HCT116 (cell line): ENCODE data around the gene COL4A3. TPM values are rescaled to one million over a fixed set of nuclear protein-coding genes. Genes with fewer than 3 reads are reported as not detected.

Experiments
- ATAC-seq: fragments of 200-7000 bp; cut with Tn5 transposase; 2 replicates; pipeline ENCODE4 v1.9.1; 2020; ENCODE audit warnings: mild to moderate bottlenecking, moderate library complexity
- BruUV-seq: library from RNA; stranded (reverse); fragments of 400-500 nt; replicated peaks from 2 replicates; lab custom pipeline; 2021; lab: Mats Ljungman, UMichigan
- CTCF ChIA-PET: fragments of 300-600 bp; sonication (Branson Sonifier 250); formaldehyde crosslinking; loops from one replicate; lab custom pipeline; 2021; ENCODE audit warnings: antibody characterized with exemption; lab: Charles Lee
- POLR2A ChIA-PET: fragments of 300-600, 350-600 bp; sonication (Branson Sonifier 250); formaldehyde crosslinking; loops from one replicate; lab custom pipeline; 2021; ENCODE audit warnings: antibody characterized with exemption; lab: Charles Lee
- RAD21 ChIA-PET, 2 experiments: fragments of 300-600 bp; sonication (Branson Sonifier 250); formaldehyde crosslinking; loops; one replicate each; lab custom pipeline; 2023; ENCODE audit warnings: low total read pairs in 2 of 2; ENCODE audit not compliant: uncharacterized antibody in 2 of 2, unreplicated experiment in 2 of 2, low non-redundant PET in 1 of 2; lab: Charles Lee
- DNase-seq: peaks from one replicate; pipeline ENCODE4 v3.0.0-alpha.2; 2010; ENCODE audit warnings: low read depth, low spot score
- H2AFZ ChIP-seq: fragments of 200-600 bp; shearing (Covaris generic), sonication (generic); 2 replicates; pipeline ENCODE4 v1.6.1; 2017; ENCODE audit warnings: low read depth, mixed run types, mixed read lengths, antibody characterized with exemption, low read length; ENCODE audit not compliant: poor library complexity, severe bottlenecking
- H3K27ac ChIP-seq: 2 replicates; pipeline ENCODE4 v1.5.1; 2012; ENCODE audit warnings: low read depth, low read length
- H3K27me3 ChIP-seq: fragments of 200-600 bp; sonication (generic); 2 replicates; pipeline ENCODE4 v1.6.1; 2016; ENCODE audit warnings: mixed run types, low read length, mixed read lengths; ENCODE audit not compliant: insufficient read depth
- H3K36me3 ChIP-seq, 2 experiments: fragments of 200-500 bp in 1 of 2; fragments of 200-600 bp in 1 of 2; sonication (Bioruptor generic) in 1 of 2; sonication (generic) in 1 of 2; 2 replicates each; pipeline versions ENCODE4 v1.5.1 to v1.6.1; 2014 to 2016; ENCODE audit warnings: low read length in 2 of 2, inconsistent platforms in 1 of 2, mixed read lengths in 1 of 2, mixed run types in 1 of 2; ENCODE audit not compliant: insufficient read depth in 2 of 2, control insufficient read depth in 1 of 2
- H3K4me1 ChIP-seq, 2 experiments: fragments of 200-600 bp in 1 of 2; sonication (generic) in 1 of 2; 2 replicates each; pipeline versions ENCODE4 v1.5.1 to v1.6.1; 2012 to 2017; ENCODE audit warnings: low read length in 2 of 2, inconsistent platforms in 1 of 2, mild to moderate bottlenecking in 1 of 2, mixed read lengths in 1 of 2, mixed run types in 1 of 2, moderate library complexity in 1 of 2; ENCODE audit not compliant: insufficient read depth in 2 of 2, control insufficient read depth in 1 of 2
- H3K4me2 ChIP-seq: fragments of 200-600 bp; sonication (generic); 2 replicates; pipeline ENCODE4 v1.6.1; 2017; ENCODE audit warnings: mixed run types, low read length, mixed read lengths
- H3K4me3 ChIP-seq, 2 experiments: fragments of 200-600 bp in 1 of 2; sonication (generic) in 1 of 2; replicated peaks in 1 of 2; 2 replicates each; pipeline ENCODE4 v1.5.1; 2011 to 2016; ENCODE audit warnings: low read length in 2 of 2, control low read depth in 1 of 2, low read depth in 1 of 2, mild to moderate bottlenecking in 1 of 2, mixed read lengths in 1 of 2, mixed run types in 1 of 2
- H3K79me2 ChIP-seq: fragments of 200-600 bp; sonication (generic); 2 replicates; pipeline ENCODE4 v1.6.1; 2017; ENCODE audit warnings: mild to moderate bottlenecking, mixed run types, low read length, moderate library complexity, mixed read lengths; ENCODE audit not compliant: insufficient read depth
- H3K9ac ChIP-seq: fragments of 200-600 bp; sonication (generic); 2 replicates; pipeline ENCODE4 v1.6.1; 2016; ENCODE audit warnings: low read length, mixed read lengths
- H3K9me2 ChIP-seq: fragments of 200-600 bp; sonication (generic), shearing (Covaris generic); 2 replicates; pipeline ENCODE4 v1.6.1; 2017; ENCODE audit warnings: mixed run types, mild to moderate bottlenecking, moderate library complexity; ENCODE audit not compliant: insufficient read depth
- H3K9me3 ChIP-seq, 2 experiments: fragments of 200-500 bp in 1 of 2; fragments of 200-600 bp in 1 of 2; sonication (Bioruptor generic) in 1 of 2; sonication (generic) in 1 of 2; 2 replicates each; pipeline ENCODE4 v1.6.1; 2014 to 2017; ENCODE audit warnings: low read length in 2 of 2, mixed read lengths in 2 of 2, inconsistent platforms in 1 of 2, low read depth in 1 of 2, mild to moderate bottlenecking in 1 of 2, mixed run types in 1 of 2, moderate library complexity in 1 of 2; ENCODE audit not compliant: control insufficient read depth in 1 of 2, insufficient read depth in 1 of 2
- H4K20me1 ChIP-seq: fragments of 200-600 bp; sonication (generic), shearing (Covaris generic); 2 replicates; pipeline ENCODE4 v1.6.1; 2017; ENCODE audit warnings: mixed run types, mild to moderate bottlenecking, moderate library complexity; ENCODE audit not compliant: insufficient read depth
- CEBPB ChIP-seq: IDR thresholded peaks from 2 replicates; pipeline ENCODE4 v1.6.1; 2012; ENCODE audit warnings: low read depth
- JUND ChIP-seq: IDR thresholded peaks from 2 replicates; pipeline ENCODE4 v1.6.1; 2012
- POLR2A ChIP-seq: IDR thresholded peaks from 2 replicates; pipeline ENCODE4 v1.7.0; 2011; ENCODE audit warnings: borderline replicate concordance; ENCODE audit not compliant: insufficient read depth, insufficient read length; ENCODE audit errors: extremely low read depth
- REST ChIP-seq: IDR thresholded peaks from 2 replicates; pipeline ENCODE4 v1.6.1; 2012; ENCODE audit warnings: low read depth
- SIN3A ChIP-seq: IDR thresholded peaks from 2 replicates; pipeline ENCODE4 v1.6.1; 2012; ENCODE audit warnings: low read depth
- SP1 ChIP-seq: IDR thresholded peaks from 2 replicates; pipeline ENCODE4 v1.6.1; 2012; ENCODE audit warnings: low read depth
- TCF7L2 ChIP-seq: IDR thresholded peaks from 2 replicates; pipeline ENCODE4 v1.7.0; 2011; ENCODE audit warnings: borderline replicate concordance, inconsistent platforms; ENCODE audit not compliant: insufficient read depth, insufficient read length; ENCODE audit errors: extremely low read depth
- ZBTB33 ChIP-seq: IDR thresholded peaks from 2 replicates; pipeline ENCODE4 v1.6.1; 2011; ENCODE audit warnings: mild to moderate bottlenecking, low read length, moderate library complexity; ENCODE audit not compliant: insufficient replicate concordance; ENCODE audit errors: extremely low read depth
- intact Hi-C: fragments of 100-400 bp; cut with micrococcal nuclease; formaldehyde crosslinking; loops from 2 replicates; pipeline ENCODE4 v1.10.0; 2022
- total RNA-seq: library from RNA; stranded (reverse); gene quantifications from one replicate; pipeline ENCODE4 v1.2.1, GENCODE V29; 2021; ENCODE audit not compliant: unreplicated experiment

COL4A3 gene
- total RNA-seq, 1 experiment from 2014 or later, result 4.9 TPM

GRCh38 chr2:227206406-227206805 is 42.0 kb downstream of the COL4A3 start:
- Histone ChIP-seq H3K9me3 (no peaks in the 10 kb centered on the region), H4K20me1 (no peaks in the 10 kb centered on the region), H2AFZ (no peak overlapping the region), H3K27ac (no peak overlapping the region), H3K4me3 (no peak overlapping the region), H3K27me3 (no peaks in the 10 kb centered on the region), H3K4me2 (no peak overlapping the region), H3K4me1 (no peaks in the 10 kb centered on the region), H3K9me2 (no peaks in the 10 kb centered on the region), H3K9ac (no peak overlapping the region), H3K79me2 (no peaks in the 10 kb centered on the region), H3K36me3 (no peaks in the 10 kb centered on the region)
- no peak for DNase-seq
- ATAC-seq, result no peak
- intact Hi-C loops, result no loop called here
- POLR2A ChIA-PET, result no interaction called here
- RAD21 ChIA-PET, result no interaction called here
- no peak for TF ChIP-seq CEBPB
- no peak for TF ChIP-seq TCF7L2
- no peak for TF ChIP-seq ZBTB33
- no peak for TF ChIP-seq REST
- no peak for TF ChIP-seq POLR2A
- TF ChIP-seq JUND, result no peak
- no peak for TF ChIP-seq SIN3A
- TF ChIP-seq SP1, result no peak
- CTCF ChIA-PET, result no interaction called here
- BruUV-seq, result no TSS peak
